Measurements from ENCODE around the gene POLR1A. TPM values are rescaled to one million over a fixed set of nuclear protein-coding genes. Genes with fewer than 3 reads are reported as not detected.

POLR1A gene
- total and polyA plus RNA-seq, 12 donors, result 3.9 to 25.8 (median 20.8) TPM

- peaks cover 27 to 87% (median 72%) of the 10 kb centered on the region in 9 donors for H3K4me1 ChIP-seq
Observed at GRCh38 chr2:85996591-85996990, 109.1 kb downstream of the POLR1A start.

GRCh38 chr2:85995648-85996529 is 109.8 kb downstream of the POLR1A start:
- no peak for TF ChIP-seq CTCF (IDR thresholded peaks at IDR 0.05)
- ATAC-seq (no peak), DNase-seq (no peak)
- intact Hi-C loops (cut with DNase I), result loop anchor here in 2 of 10 donors (5.0 to 10.0 kb wide), 3 partner anchors 36 to 109 kb away; partner anchors contain the start of gene ST3GAL5 (in 1 of the 2)
- WGBS, 2 donors, result 87 to 90% methylated on average over 9 of the region's 9 CpGs
- no peak overlapping the region for H3K4me3 ChIP-seq
- no peaks in the 10 kb centered on the region for H3K27me3 ChIP-seq
- peaks cover 27 to 83% (median 71%) of the 10 kb centered on the region in 9 donors for H3K4me1 ChIP-seq
- H3K9me3 ChIP-seq, result peaks cover 0 to 9% (median 0%) of the 10 kb centered on the region in 11 donors
- peak overlapping the region in 6 of 10 donors; percentile 50 to 88 (median 72) for H3K27ac ChIP-seq
- H3K36me3 ChIP-seq, result no peaks in the 10 kb centered on the region

More at GRCh38 chr2:85996591-85996990, 109.1 kb downstream of the POLR1A start:
- peaks cover 0 to 9% (median 0%) of the 10 kb centered on the region in 11 donors for H3K9me3 ChIP-seq
- H3K36me3 ChIP-seq, result no peaks in the 10 kb centered on the region
- WGBS, 2 donors, result 59 to 70% methylated on average over 2 of the region's 2 CpGs
- TF ChIP-seq CTCF (IDR thresholded peaks at IDR 0.05), result no peak
- H3K27ac ChIP-seq, result peak overlapping the region in 9 of 10 donors; percentile 50 to 88 (median 69)
- DNase-seq (no peak), ATAC-seq (peak in 2 of 8 donors; percentile 17 to 25)
- no peak overlapping the region for H3K4me3 ChIP-seq
- H3K27me3 ChIP-seq, result no peaks in the 10 kb centered on the region
- intact Hi-C loops (cut with DNase I), result loop anchor here in 2 of 10 donors (5.0 to 10.0 kb wide), 3 partner anchors 36 to 109 kb away; partner anchors contain the start of gene ST3GAL5 (in 1 of the 2)

GRCh38 chr2:85994897-85995647 is 110.6 kb downstream of the POLR1A start:
- 79 to 86% methylated on average over 8 of the region's 8 CpGs for WGBS, 2 donors
- H3K9me3 ChIP-seq, result peaks cover 0 to 4% (median 0%) of the 10 kb centered on the region in 11 donors
- H3K4me3 ChIP-seq, result no peak overlapping the region
- peak overlapping the region in 3 of 10 donors; percentile 51 to 79 (median 69) for H3K27ac ChIP-seq
- no peaks in the 10 kb centered on the region for H3K36me3 ChIP-seq
- DNase-seq (no peak), ATAC-seq (no peak)
- no peak for TF ChIP-seq CTCF (IDR thresholded peaks at IDR 0.05)
- peaks cover 24 to 75% (median 63%) of the 10 kb centered on the region in 9 donors for H3K4me1 ChIP-seq
- no peaks in the 10 kb centered on the region for H3K27me3 ChIP-seq
- intact Hi-C loops (cut with DNase I), result loop anchor here in 2 of 10 donors (5.0 to 10.0 kb wide), 3 partner anchors 37 to 108 kb away; partner anchors contain the start of gene ST3GAL5 (in 1 of the 2)

- no peaks in the 10 kb centered on the region for H3K36me3 ChIP-seq
- H3K27ac ChIP-seq, result peak overlapping the region in 4 of 10 donors; percentile 8 to 79 (median 56)
- intact Hi-C loops (cut with DNase I), result loop anchor here in 1 of 10 donors (10.0 kb wide), 1 partner anchor 80 kb away; no protein-coding TSS in a partner anchor
- H3K4me1 ChIP-seq, result peaks cover 18 to 68% (median 56%) of the 10 kb centered on the region in 9 donors
- 82 to 87% methylated on average over 3 of the region's 3 CpGs for WGBS, 2 donors
- ATAC-seq (no peak), DNase-seq (no peak)
- H3K4me3 ChIP-seq, result no peak overlapping the region
- H3K9me3 ChIP-seq, result no peaks in the 10 kb centered on the region
- TF ChIP-seq CTCF (IDR thresholded peaks at IDR 0.05), result no peak
- no peaks in the 10 kb centered on the region for H3K27me3 ChIP-seq
Observed at GRCh38 chr2:85994421-85994777, 111.3 kb downstream of the POLR1A start.
